Urinary bladder (tissue), 4 donors: Measurements from ENCODE around the gene RFC3. TPM values are rescaled to one million over a fixed set of nuclear protein-coding genes. Genes with fewer than 3 reads are reported as not detected.

ENCODE experiments used
- DNase-seq: peaks from one replicate; pipeline ENCODE4 v3.0.0-alpha.2; 2015; ENCODE audit errors: extremely low spot score
- H3K27ac ChIP-seq: one replicate; pipeline ENCODE4 v1.5.1; 2013; ENCODE audit warnings: low read depth, mild to moderate bottlenecking, moderate library complexity
- H3K36me3 ChIP-seq: one replicate; pipeline ENCODE4 v1.6.1; 2013; ENCODE audit warnings: mild to moderate bottlenecking, moderate library complexity; ENCODE audit not compliant: insufficient read depth
- H3K4me1 ChIP-seq: one replicate; pipeline ENCODE4 v1.6.1; 2013; ENCODE audit warnings: mild to moderate bottlenecking, moderate library complexity; ENCODE audit not compliant: insufficient read depth
- H3K4me3 ChIP-seq: one replicate; pipeline ENCODE4 v1.5.1; 2013; ENCODE audit warnings: low read depth, low read length
- WGBS: extraction: QIAGEN DNeasy Blood & Tissue Kit; methylation state at CpG from one replicate; pipeline ENCODE4 v1.1.7; 2013; 5-methylcytosine and 5-hydroxymethylcytosine counted together
- polyA plus RNA-seq: library from polyadenylated mRNA; stranded (reverse); fragments of 200-250 nt; gene quantifications from one replicate; pipeline ENCODE4 v1.2.3, GENCODE V29; 2013
- small RNA-seq: library from RNA; depleted of rRNA; stranded (forward); fragments of <200 nt; gene quantifications from one replicate; pipeline ENCODE3, GENCODE V24; 2014
- total RNA-seq: library from RNA; depleted of rRNA; stranded (reverse); fragments of >200 nt; gene quantifications from one replicate; pipeline ENCODE4 v1.2.3, GENCODE V29; 2014
- donor health status: healthy with polysubstance abuse.
- donor health status: healthy.

RFC3 gene
- total and polyA plus RNA-seq, 2 donors, result 6.0 to 25.7 TPM

- Histone ChIP-seq H3K4me1 (no peaks in the 10 kb centered on the region), H3K4me3 (no peak overlapping the region), H3K27ac (no peak overlapping the region), H3K36me3 (no peaks in the 10 kb centered on the region)
- no peak for DNase-seq
- WGBS, result 42% methylated on average over 2 of the region's 2 CpGs
These were observed 61.2 kb downstream of the RFC3 start for GRCh38 chr13:33879118-33879517.

GRCh38 chr13:33882804-33883203 is 64.9 kb downstream of the RFC3 start:
- H3K27ac ChIP-seq, result no peak overlapping the region
- DNase-seq, result no peak
- no peak overlapping the region for H3K4me3 ChIP-seq
- H3K36me3 ChIP-seq, result no peaks in the 10 kb centered on the region
- no peaks in the 10 kb centered on the region for H3K4me1 ChIP-seq

GRCh38 chr13:33884531-33885220 is 66.7 kb downstream of the RFC3 start:
- 74% methylated on average over 11 of the region's 11 CpGs for WGBS
- no peaks in the 10 kb centered on the region for H3K4me1 ChIP-seq
- H3K4me3 ChIP-seq, result no peak overlapping the region
- no peak for DNase-seq
- H3K27ac ChIP-seq, result no peak overlapping the region
- no peaks in the 10 kb centered on the region for H3K36me3 ChIP-seq

Small RNA genes lying within 50 kb of the gene (small RNA-seq; reads per million reads assigned to genes)
- gene RNU5A-4P, result not detected
